Cardiac septum (tissue), 1 donor: ENCODE measurements around the gene RGCC. TPM values are rescaled to one million over a fixed set of nuclear protein-coding genes. Genes with fewer than 3 reads are reported as not detected.

Source experiments
- DNase-seq: peaks from one replicate; pipeline ENCODE4 v3.0.0-alpha.2; 2020; ENCODE audit warnings: low spot score
- intact Hi-C: fragments of 100-400 bp; cut with DNase I; formaldehyde crosslinking; loops from one replicate; pipeline ENCODE4 v1.14.0; 2022
- total RNA-seq: library from RNA; stranded (reverse); fragmentation: NEBNext Ultra II Directional; extraction: Animal tissue kit (Norgen Biotek cat#: 25700); gene quantifications from one replicate; pipeline ENCODE4 v1.2.1, GENCODE V29; 2021
- donor health status: DM: no; HTN: no; CAD: no.

The RGCC gene
- total RNA-seq, 1 donor from 2014 or later, result 41.4 TPM

- intact Hi-C loops, result no loop called here
- no peak for DNase-seq
Measured at GRCh38 chr13:41434831-41435520, 22.4 kb upstream of the RGCC start.

- intact Hi-C loops, result no loop called here
Measured at GRCh38 chr13:41443969-41444368, 13.4 kb upstream of the RGCC start.

GRCh38 chr13:41452462-41452861, 4.9 kb upstream of the RGCC start:
- intact Hi-C loops, result no loop called here
- no peak for DNase-seq

More at GRCh38 chr13:41443969-41444368, 13.4 kb upstream of the RGCC start:
- DNase-seq, result no peak

- intact Hi-C loops, result no loop called here
Measured at GRCh38 chr13:41453620-41454019, 3.7 kb upstream of the RGCC start.

GRCh38 chr13:41454170-41454569, 3.2 kb upstream of the RGCC start:
- intact Hi-C loops, result no loop called here
- DNase-seq, result no peak

More at GRCh38 chr13:41453620-41454019, 3.7 kb upstream of the RGCC start:
- DNase-seq, result no peak

- intact Hi-C loops, result loop anchor here (5.0 kb wide), 1 partner anchor 104 kb away; no protein-coding TSS in a partner anchor
- DNase-seq, result no peak
Measured at GRCh38 chr13:41455725-41456419, 1.5 kb upstream of the RGCC start.

GRCh38 chr13:41457589-41458186, 338 bp downstream of the RGCC start:
- DNase-seq, result no peak
- intact Hi-C loops, result loop anchor here (2.0 to 5.0 kb wide), 2 partner anchors 105 to 157 kb away; no protein-coding TSS in a partner anchor

GRCh38 chr13:41458187-41458760, 924 bp downstream of the RGCC start:
- intact Hi-C loops, result loop anchor here (2.0 to 5.0 kb wide), 2 partner anchors 106 to 157 kb away; no protein-coding TSS in a partner anchor
- DNase-seq, result peak; percentile 84

- DNase-seq, result no peak
Measured at GRCh38 chr13:41458761-41459431, 1.5 kb downstream of the RGCC start.

GRCh38 chr13:41459432-41460073, 2.2 kb downstream of the RGCC start:
- no peak for DNase-seq
- intact Hi-C loops, result loop anchor here (2.0 to 5.0 kb wide), 3 partner anchors 107 to 191 kb away; no protein-coding TSS in a partner anchor

More at GRCh38 chr13:41458761-41459431, 1.5 kb downstream of the RGCC start:
- intact Hi-C loops, result loop anchor here (2.0 to 5.0 kb wide), 2 partner anchors 107 to 156 kb away; no protein-coding TSS in a partner anchor

GRCh38 chr13:41460074-41460465, 2.7 kb downstream of the RGCC start:
- intact Hi-C loops, result loop anchor here (2.0 kb wide), 1 partner anchor 191 kb away; no protein-coding TSS in a partner anchor
- DNase-seq, result no peak

GRCh38 chr13:41460930-41461329, 3.6 kb downstream of the RGCC start:
- intact Hi-C loops, result loop anchor here (2.0 kb wide), 1 partner anchor 190 kb away; no protein-coding TSS in a partner anchor
- no peak for DNase-seq

- no peak for DNase-seq
- intact Hi-C loops, result loop anchor here (2.0 kb wide), 1 partner anchor 189 kb away; no protein-coding TSS in a partner anchor
Measured at GRCh38 chr13:41461527-41462139, 4.3 kb downstream of the RGCC start.

- DNase-seq, result no peak
- intact Hi-C loops, result no loop called here
Measured at GRCh38 chr13:41462427-41462826, 5.1 kb downstream of the RGCC start.

GRCh38 chr13:41463838-41464602, 6.7 kb downstream of the RGCC start:
- intact Hi-C loops, result no loop called here
- no peak for DNase-seq

GRCh38 chr13:41465241-41465847, 8.0 kb downstream of the RGCC start:
- intact Hi-C loops, result no loop called here
- DNase-seq, result peak; percentile 81

GRCh38 chr13:41465898-41466320, 8.6 kb downstream of the RGCC start:
- DNase-seq, result no peak
- intact Hi-C loops, result no loop called here
